ENCODE results near the gene CNBD2. TPM values are rescaled to one million over a fixed set of nuclear protein-coding genes. Genes with fewer than 3 reads are reported as not detected.
"Not testable (repeated sequence)": the region's sequence is repeated elsewhere in the genome, so short reads cannot be mapped to it uniquely, and the experiment has no call there.

The CNBD2 gene
- total RNA-seq, 1 donor from 2014 or later = 3.7 TPM

DNA sequence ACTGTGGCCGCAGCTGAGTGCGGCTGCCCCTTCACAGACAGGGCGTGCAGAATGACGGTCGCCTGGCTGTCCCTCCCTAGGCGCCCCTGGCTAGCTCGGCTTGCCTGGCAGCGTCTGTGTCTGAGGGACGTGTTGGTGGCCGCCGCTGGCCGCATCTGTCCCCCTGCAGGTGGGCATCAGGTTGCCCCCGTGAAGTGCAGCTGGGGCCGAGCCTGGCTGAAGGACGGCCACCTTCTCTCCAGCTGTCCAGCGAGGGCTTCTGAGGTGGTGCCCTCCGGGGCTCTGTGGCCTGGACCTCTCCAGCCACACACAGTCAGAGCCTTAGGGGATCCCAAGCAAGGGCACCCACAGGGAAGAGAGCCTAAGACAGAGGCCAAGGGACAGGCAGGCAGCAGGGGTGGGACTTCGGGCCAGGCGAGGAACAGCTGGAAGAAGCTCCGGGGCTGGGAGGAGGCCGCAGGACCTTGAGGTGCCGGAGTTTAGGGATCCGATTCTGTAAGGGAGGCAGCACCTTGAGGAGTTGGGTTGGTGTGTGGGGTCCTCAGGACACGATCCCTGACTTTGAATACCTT, 97.1 kb downstream of the CNBD2 start:
- Histone ChIP-seq H3K4me1 (peaks cover 19% of the 10 kb centered on the region), H3K27me3 (ENCODE audit: low read depth) (peaks cover 2% of the 10 kb centered on the region), H3K9me3 (replicated peaks) (no peaks in the 10 kb centered on the region), H3K4me3 (peak overlapping the region; percentile 76), H3K36me3 (no peaks in the 10 kb centered on the region), H3K27ac (replicated peaks) (peak overlapping the region; percentile 88)
- no peak for DNase-seq
- intact Hi-C loops (cut with micrococcal nuclease) = no loop called here
- no peak for TF ChIP-seq CTCF (IDR thresholded peaks at IDR 0.05; ENCODE audit: borderline replicate concordance)

DNA sequence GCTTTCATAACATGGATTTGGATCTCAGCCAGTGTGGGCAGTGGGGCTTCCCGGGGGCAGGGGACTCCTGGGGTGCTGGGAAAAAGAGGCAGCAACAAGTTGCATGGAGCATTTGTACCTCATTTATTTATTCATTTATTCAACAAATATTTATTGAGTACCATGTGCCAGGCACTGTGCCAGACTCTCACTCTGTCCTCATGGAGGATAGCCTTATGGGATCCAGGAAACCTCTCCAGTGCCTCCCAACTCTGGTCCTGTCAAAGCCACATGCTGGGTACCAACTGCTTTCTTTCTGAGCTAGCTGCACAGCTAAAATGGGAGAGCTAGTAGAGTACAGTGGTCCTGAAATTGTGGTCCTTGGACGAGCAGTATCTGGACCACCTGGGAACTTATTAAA, 98.4 kb downstream of the CNBD2 start:
- intact Hi-C loops (cut with micrococcal nuclease) = no loop called here
- TF ChIP-seq CTCF (IDR thresholded peaks at IDR 0.05; ENCODE audit: borderline replicate concordance) = no peak
- Histone ChIP-seq H3K4me1 (peaks cover 19% of the 10 kb centered on the region), H3K36me3 (no peaks in the 10 kb centered on the region), H3K4me3 (no peak overlapping the region), H3K27me3 (ENCODE audit: low read depth) (peaks cover 4% of the 10 kb centered on the region), H3K27ac (replicated peaks) (no peak overlapping the region), H3K9me3 (replicated peaks) (no peaks in the 10 kb centered on the region)
- DNase-seq = no peak

DNA sequence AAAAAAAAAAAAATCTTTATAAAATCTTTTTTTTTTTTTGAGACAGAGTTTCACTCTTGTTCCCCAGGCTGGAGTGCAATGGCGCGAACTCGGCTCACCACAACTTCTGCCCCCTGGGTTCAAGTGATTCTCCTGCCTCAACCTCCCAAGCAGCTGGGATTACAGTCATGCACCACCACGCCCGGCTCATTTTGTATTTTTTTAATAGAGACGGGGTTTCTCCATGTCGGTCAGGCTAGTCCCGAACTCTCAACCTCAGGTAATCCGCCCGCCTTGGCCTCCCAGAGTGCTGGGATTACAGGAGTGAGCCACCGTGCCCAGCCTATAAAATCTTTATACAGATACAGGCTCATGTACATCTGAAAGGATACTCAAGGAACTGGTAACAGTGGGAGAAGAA, 100.1 kb downstream of the CNBD2 start:
- H3K4me1 ChIP-seq = peaks cover 19% of the 10 kb centered on the region
- intact Hi-C loops (cut with micrococcal nuclease); H3K27me3 ChIP-seq (ENCODE audit: low read depth); H3K4me3 ChIP-seq; H3K27ac ChIP-seq (replicated peaks); H3K9me3 ChIP-seq (replicated peaks); DNase-seq; H3K36me3 ChIP-seq: not testable (repeated sequence)

DNA sequence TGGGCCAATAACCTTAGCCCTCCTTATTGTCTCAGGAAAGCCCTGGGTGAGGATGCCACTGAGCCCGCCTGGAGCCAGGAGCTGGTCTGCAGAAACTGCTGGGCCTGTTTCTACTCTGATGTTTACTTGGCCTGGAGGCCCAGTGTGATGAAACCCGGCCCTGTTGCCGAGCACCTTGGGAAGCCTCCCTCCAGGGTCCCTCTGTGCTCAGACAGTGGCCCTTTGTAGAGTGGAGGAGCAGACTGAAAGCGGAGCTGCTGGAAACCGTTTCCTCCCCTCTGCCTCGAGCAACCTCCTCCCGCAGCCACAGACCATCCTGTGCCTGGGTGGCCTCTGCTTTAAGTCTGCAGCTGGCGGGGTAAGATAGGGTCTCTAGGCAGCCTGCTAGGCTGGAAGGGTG, 102.1 kb downstream of the CNBD2 start:
- Histone ChIP-seq H3K9me3 (replicated peaks) (no peaks in the 10 kb centered on the region), H3K27me3 (ENCODE audit: low read depth) (peaks cover 4% of the 10 kb centered on the region), H3K27ac (replicated peaks) (no peak overlapping the region), H3K4me3 (no peak overlapping the region), H3K4me1 (peaks cover 2% of the 10 kb centered on the region), H3K36me3 (no peaks in the 10 kb centered on the region)
- intact Hi-C loops (cut with micrococcal nuclease) = no loop called here
- DNase-seq = no peak
- TF ChIP-seq CTCF (IDR thresholded peaks at IDR 0.05; ENCODE audit: borderline replicate concordance) = no peak

DNA sequence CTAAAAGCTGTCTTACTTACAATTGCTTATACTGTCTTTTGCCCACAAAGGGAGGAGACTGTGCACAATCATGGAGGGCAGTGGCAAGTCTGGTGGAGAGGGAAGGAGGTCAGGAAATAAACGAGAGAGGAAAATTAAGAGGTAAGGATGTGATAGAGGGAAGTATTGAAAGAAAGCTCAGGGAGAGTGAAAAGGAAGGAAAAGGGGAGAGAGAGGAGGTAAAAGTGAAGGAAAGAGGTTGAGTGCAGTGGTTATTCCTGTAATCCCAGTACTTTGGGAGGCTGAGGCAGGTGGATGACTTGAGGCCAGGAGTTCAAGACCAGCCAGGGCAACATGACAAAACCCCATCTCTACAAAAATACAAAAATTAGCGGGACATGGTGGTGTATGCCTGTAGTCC, 103.5 kb downstream of the CNBD2 start:
- Histone ChIP-seq H3K27me3 (ENCODE audit: low read depth) (peaks cover 9% of the 10 kb centered on the region), H3K9me3 (replicated peaks) (no peaks in the 10 kb centered on the region), H3K4me1 (no peaks in the 10 kb centered on the region), H3K36me3 (no peaks in the 10 kb centered on the region), H3K4me3 (no peak overlapping the region), H3K27ac (replicated peaks) (no peak overlapping the region)
- TF ChIP-seq CTCF (IDR thresholded peaks at IDR 0.05; ENCODE audit: borderline replicate concordance) = no peak
- no peak for DNase-seq
- intact Hi-C loops (cut with micrococcal nuclease) = no loop called here

DNA sequence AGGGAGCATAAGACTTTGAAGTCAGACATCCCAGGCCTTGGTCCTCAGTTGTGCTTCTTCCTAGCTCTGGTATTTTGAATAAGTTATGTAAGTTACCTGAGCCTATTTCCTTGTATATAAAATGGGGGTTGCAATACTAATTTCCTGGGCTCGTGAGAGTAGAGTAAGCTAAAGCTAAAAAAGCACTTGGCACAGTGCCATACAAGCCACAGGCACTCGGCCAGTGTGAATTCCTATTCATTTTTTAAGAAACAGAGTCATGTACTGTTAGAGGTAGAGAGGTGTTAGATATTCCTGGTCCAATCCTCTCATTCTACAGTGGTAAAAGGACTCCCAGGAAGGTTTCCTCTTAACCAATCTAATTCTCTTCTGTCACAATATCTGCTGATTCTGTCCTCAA, 106.6 kb downstream of the CNBD2 start:
- no peak for DNase-seq
- intact Hi-C loops (cut with micrococcal nuclease) = no loop called here
- no peaks in the 10 kb centered on the region for H3K36me3 ChIP-seq
- H3K9me3 ChIP-seq (replicated peaks) = no peaks in the 10 kb centered on the region
- no peak for TF ChIP-seq CTCF (IDR thresholded peaks at IDR 0.05; ENCODE audit: borderline replicate concordance)
- peaks cover 38% of the 10 kb centered on the region for H3K27me3 ChIP-seq (ENCODE audit: low read depth)
- H3K4me1 ChIP-seq = no peaks in the 10 kb centered on the region
- no peak overlapping the region for H3K27ac ChIP-seq (replicated peaks)
- H3K4me3 ChIP-seq = no peak overlapping the region

DNA sequence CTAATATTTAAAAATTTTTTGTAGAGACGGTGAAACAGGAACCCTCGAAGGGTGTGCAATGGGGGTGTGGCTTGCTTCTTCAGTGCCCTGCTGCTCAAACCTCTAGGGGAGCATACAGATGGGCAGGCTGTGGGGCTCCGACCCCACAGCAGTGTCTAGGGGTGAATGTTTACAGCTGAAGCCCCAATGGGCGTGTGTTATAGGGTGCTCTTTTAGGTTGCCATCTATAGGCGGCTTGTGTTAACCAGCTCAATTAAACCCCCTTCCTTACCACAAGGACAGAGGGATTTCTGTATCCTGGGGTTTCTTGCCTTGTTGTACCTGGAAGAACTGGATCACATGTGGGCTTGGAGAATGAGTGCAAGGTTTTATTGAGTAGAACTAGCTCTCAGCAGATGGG, 109.4 kb downstream of the CNBD2 start:
- H3K4me3 ChIP-seq; intact Hi-C loops (cut with micrococcal nuclease); H3K36me3 ChIP-seq; DNase-seq; H3K4me1 ChIP-seq; H3K9me3 ChIP-seq (replicated peaks); H3K27ac ChIP-seq (replicated peaks): not testable (repeated sequence)
- peaks cover 37% of the 10 kb centered on the region for H3K27me3 ChIP-seq (ENCODE audit: low read depth)
